WERI-Rb-1 (cell line): ENCODE results near the gene PIK3R1.

ENCODE experiments used
- DNase-seq: peaks from one replicate; pipeline ENCODE4 v3.0.0-alpha.2; 2020
- H3K27ac ChIP-seq: fragments of 250-450 bp; sonication (Bioruptor Pico); 2 replicates; pipeline ENCODE4 v1.5.1; 2020; ENCODE audit warnings: mild to moderate bottlenecking, moderate library complexity
- H3K27me3 ChIP-seq: fragments of 250-450 bp; sonication (Bioruptor Pico); 2 replicates; pipeline ENCODE4 v1.5.1; 2021; ENCODE audit warnings: mild to moderate bottlenecking, low read depth, moderate library complexity; ENCODE audit not compliant: insufficient read depth, severe bottlenecking
- H3K36me3 ChIP-seq: fragments of 250-450 bp; sonication (Bioruptor Pico); 2 replicates; pipeline ENCODE4 v1.5.1; 2020; ENCODE audit warnings: mild to moderate bottlenecking, moderate library complexity
- H3K4me3 ChIP-seq: 2 replicates; pipeline ENCODE4 v1.5.1; 2011; ENCODE audit warnings: low read depth, mild to moderate bottlenecking, control low read depth, low read length
- H3K9me3 ChIP-seq: fragments of 250-450 bp; sonication (Bioruptor Pico); 2 replicates; pipeline ENCODE4 v1.5.1; 2021; ENCODE audit warnings: mild to moderate bottlenecking, moderate library complexity; ENCODE audit not compliant: severe bottlenecking
- CTCF ChIP-seq: IDR thresholded peaks from 2 replicates; pipeline ENCODE4 v1.5.1; 2011; ENCODE audit warnings: low read depth, mild to moderate bottlenecking, control low read depth, inconsistent platforms, low read length

Gene PIK3R1

GRCh38 chr5:68189171-68189570 is 26.4 kb upstream of the PIK3R1 start:
- TF ChIP-seq CTCF = no peak
- H3K27ac ChIP-seq = no peak overlapping the region
- no peak overlapping the region for H3K4me3 ChIP-seq
- no peak for DNase-seq
- H3K36me3 ChIP-seq = no peaks in the 10 kb centered on the region
- H3K9me3 ChIP-seq = no peaks in the 10 kb centered on the region
- no peaks in the 10 kb centered on the region for H3K27me3 ChIP-seq

GRCh38 chr5:68189613-68190012 is 25.9 kb upstream of the PIK3R1 start:
- no peaks in the 10 kb centered on the region for H3K36me3 ChIP-seq
- H3K4me3 ChIP-seq = no peak overlapping the region
- no peak overlapping the region for H3K27ac ChIP-seq
- TF ChIP-seq CTCF = no peak
- DNase-seq = no peak
- no peaks in the 10 kb centered on the region for H3K27me3 ChIP-seq
- no peaks in the 10 kb centered on the region for H3K9me3 ChIP-seq

- H3K27me3 ChIP-seq = no peaks in the 10 kb centered on the region
- TF ChIP-seq CTCF = no peak
- no peak for DNase-seq
- no peaks in the 10 kb centered on the region for H3K9me3 ChIP-seq
- H3K36me3 ChIP-seq = no peaks in the 10 kb centered on the region
- no peak overlapping the region for H3K4me3 ChIP-seq
- no peak overlapping the region for H3K27ac ChIP-seq
Observed at GRCh38 chr5:68190619-68191018, 24.9 kb upstream of the PIK3R1 start.

- Histone ChIP-seq H3K9me3 (no peaks in the 10 kb centered on the region), H3K4me3 (no peak overlapping the region), H3K27me3 (no peaks in the 10 kb centered on the region), H3K36me3 (no peaks in the 10 kb centered on the region), H3K27ac (no peak overlapping the region)
- TF ChIP-seq CTCF = no peak
- DNase-seq = no peak
Observed at GRCh38 chr5:68191083-68191791, 24.3 kb upstream of the PIK3R1 start.

- H3K27me3 ChIP-seq = no peaks in the 10 kb centered on the region
Observed at GRCh38 chr5:68192679-68193060, 22.9 kb upstream of the PIK3R1 start.

More at GRCh38 chr5:68192679-68193060, 22.9 kb upstream of the PIK3R1 start:
- no peaks in the 10 kb centered on the region for H3K36me3 ChIP-seq
- no peak overlapping the region for H3K4me3 ChIP-seq
- no peak for TF ChIP-seq CTCF
- H3K9me3 ChIP-seq = no peaks in the 10 kb centered on the region
- no peak for DNase-seq
- H3K27ac ChIP-seq = no peak overlapping the region
